WTC11 (cell line): ENCODE data around the gene FCRLB. TPM values are rescaled to one million over a fixed set of nuclear protein-coding genes. Genes with fewer than 3 reads are reported as not detected.

ENCODE experiments used
- ATAC-seq: fragments of 200-7000 bp; cut with Tn5 transposase; 2 replicates; pipeline ENCODE4 v1.10.0; 2021; ENCODE audit warnings: mild to moderate bottlenecking, moderate library complexity
- CTCF ChIA-PET: fragments of 300-600 bp; sonication (Branson Sonifier 250); formaldehyde crosslinking; loops from one replicate; lab custom pipeline; 2021; ENCODE audit warnings: antibody characterized with exemption; lab: Charles Lee
- POLR2A ChIA-PET: fragments of 350-600 bp; sonication (Branson Sonifier 250); formaldehyde crosslinking; loops from one replicate; lab custom pipeline; 2021; ENCODE audit warnings: antibody characterized with exemption; lab: Charles Lee
- DNase-seq: peaks from one replicate; pipeline ENCODE4 v3.0.0; 2021; ENCODE audit warnings: low spot score
- H3K27ac Mint-ChIP-seq: 2 replicates; pipeline ENCODE4 v1.8.0; 2021; ENCODE audit warnings: mixed read lengths
- H3K27me3 Mint-ChIP-seq: 2 replicates; pipeline ENCODE4 v1.8.0; 2021; ENCODE audit warnings: low read depth, mild to moderate bottlenecking, moderate library complexity, mixed read lengths
- H3K36me3 Mint-ChIP-seq: 2 replicates; pipeline ENCODE4 v1.8.0; 2021; ENCODE audit warnings: mixed read lengths
- H3K4me1 Mint-ChIP-seq: 2 replicates; pipeline ENCODE4 v1.8.0; 2022; ENCODE audit warnings: mixed read lengths
- H3K4me3 Mint-ChIP-seq: 2 replicates; pipeline ENCODE4 v1.8.0; 2021; ENCODE audit warnings: mild to moderate bottlenecking, moderate library complexity, mixed read lengths
- H3K9me3 Mint-ChIP-seq: 2 replicates; pipeline ENCODE4 v1.8.0; 2021; ENCODE audit warnings: mixed read lengths
- AR ChIP-seq: fragments of 250-450 bp; sonication (Bioruptor Pico); IDR thresholded peaks from 2 replicates; pipeline ENCODE4 v1.9.0; 2021; ENCODE audit warnings: mild to moderate bottlenecking
- ATF2 ChIP-seq: sonication (generic); formaldehyde crosslinking; IDR thresholded peaks from 2 replicates; pipeline ENCODE4 v1.8.1; 2022; ENCODE audit warnings: low read depth, missing genetic modification reagents, borderline replicate concordance
- CBFB ChIP-seq: sonication (generic); formaldehyde crosslinking; IDR thresholded peaks from 2 replicates; pipeline ENCODE4 v1.8.1; 2022; ENCODE audit warnings: mild to moderate bottlenecking, low read depth, missing genetic modification reagents
- E2F4 ChIP-seq: sonication (generic); formaldehyde crosslinking; IDR thresholded peaks from 2 replicates; pipeline ENCODE4 v1.8.1; 2022; ENCODE audit warnings: low read depth, mild to moderate bottlenecking, moderate library complexity, missing genetic modification reagents, borderline replicate concordance
- ELF4 ChIP-seq: sonication (generic); formaldehyde crosslinking; IDR thresholded peaks from 2 replicates; pipeline ENCODE4 v1.8.1; 2022; ENCODE audit warnings: low read depth, mild to moderate bottlenecking, moderate library complexity, missing genetic modification reagents
- GRHL2 ChIP-seq: fragments of 250-450 bp; sonication (Bioruptor Pico); IDR thresholded peaks from 2 replicates; pipeline ENCODE4 v1.8.0; 2022; ENCODE audit warnings: mild to moderate bottlenecking, moderate library complexity; ENCODE audit not compliant: insufficient replicate concordance, severe bottlenecking
- GTF2I ChIP-seq: fragments of 250-450 bp; sonication (Bioruptor Pico); conservative IDR thresholded peaks from 2 replicates; pipeline ENCODE4 v1.4.0; 2021; ENCODE audit warnings: mild to moderate bottlenecking
- IRF2 ChIP-seq: sonication (generic); formaldehyde crosslinking; IDR thresholded peaks from 2 replicates; pipeline ENCODE4 v1.8.0; 2022; ENCODE audit warnings: low read depth, missing genetic modification reagents, borderline replicate concordance
- MAX ChIP-seq: sonication (generic); formaldehyde crosslinking; IDR thresholded peaks from 2 replicates; pipeline ENCODE4 v1.8.0; 2022; ENCODE audit warnings: mild to moderate bottlenecking, missing genetic modification reagents
- MXD4 ChIP-seq: fragments of 250-450 bp; sonication (Bioruptor Pico); IDR thresholded peaks from 2 replicates; pipeline ENCODE4 v1.8.0; 2021; ENCODE audit warnings: mild to moderate bottlenecking, moderate library complexity, borderline replicate concordance
- NFE2L1 ChIP-seq: sonication (generic); formaldehyde crosslinking; IDR thresholded peaks from 2 replicates; pipeline ENCODE4 v1.8.1; 2023; ENCODE audit warnings: missing genetic modification reagents
- NR1H2 ChIP-seq: sonication (generic); formaldehyde crosslinking; IDR thresholded peaks from 2 replicates; pipeline ENCODE4 v1.9.0; 2021; ENCODE audit warnings: mild to moderate bottlenecking, moderate library complexity, missing genetic modification reagents
- OVOL2 ChIP-seq: fragments of 250-450 bp; sonication (Bioruptor Pico); IDR thresholded peaks from 2 replicates; pipeline ENCODE4 v1.9.0; 2021; ENCODE audit warnings: mild to moderate bottlenecking, borderline replicate concordance
- PREB ChIP-seq: sonication (generic); formaldehyde crosslinking; IDR thresholded peaks from 2 replicates; pipeline ENCODE4 v1.8.1; 2022; ENCODE audit warnings: mild to moderate bottlenecking, missing genetic modification reagents, moderate library complexity, borderline replicate concordance
- PRRX2 ChIP-seq: fragments of 250-450 bp; sonication (Bioruptor Pico); IDR thresholded peaks from 2 replicates; pipeline ENCODE4 v1.8.0; 2021; ENCODE audit warnings: mild to moderate bottlenecking
- TCF7 ChIP-seq: sonication (generic); formaldehyde crosslinking; IDR thresholded peaks from 2 replicates; pipeline ENCODE4 v1.8.0; 2022; ENCODE audit warnings: mild to moderate bottlenecking, low read depth, missing genetic modification reagents, moderate library complexity
- ZNF219 ChIP-seq: sonication (generic); formaldehyde crosslinking; IDR thresholded peaks from 2 replicates; pipeline ENCODE4 v1.8.0; 2023; ENCODE audit warnings: missing genetic modification reagents, mild to moderate bottlenecking, borderline replicate concordance
- total RNA-seq: library from RNA; stranded (reverse); gene quantifications from 3 replicates; pipeline ENCODE4 v1.2.3, GENCODE V29; 2021

The FCRLB gene
- total RNA-seq, 1 experiment from 2014 or later = 0.37 TPM

- TF ChIP-seq IRF2 (CRISPR knock-in tag) = no peak
- TF ChIP-seq, all 79 proteins: peak for 0
These were observed 42.8 kb upstream of the FCRLB start (continued) for GRCh38 chr1:161678500-161678899.

- Mint-ChIP-seq H3K27me3 (no peaks in the 10 kb centered on the region), H3K9me3 (no peaks in the 10 kb centered on the region), H3K27ac (no peak overlapping the region), H3K4me3 (no peak overlapping the region), H3K4me1 (peaks cover 7% of the 10 kb centered on the region), H3K36me3 (no peaks in the 10 kb centered on the region)
- POLR2A ChIA-PET = no interaction called here
- DNase-seq = no peak
- ATAC-seq = no peak
- CTCF ChIA-PET = no interaction called here
- TF ChIP-seq AR = no peak
- no peak for TF ChIP-seq PRRX2 (CRISPR knock-in tag)
- TF ChIP-seq ZNF219 (CRISPR knock-in tag) = no peak
- TF ChIP-seq MAX (CRISPR knock-in tag) = no peak
- TF ChIP-seq GTF2I (CRISPR knock-in tag) = no peak
- no peak for TF ChIP-seq NR1H2 (CRISPR knock-in tag)
- no peak for TF ChIP-seq CBFB (CRISPR knock-in tag)
These were observed 39.5 kb upstream of the FCRLB start for GRCh38 chr1:161681879-161682278.

GRCh38 chr1:161688946-161689345 is 32.4 kb upstream of the FCRLB start:
- no peak overlapping the region for H3K27ac Mint-ChIP-seq
- ChIA-PET CTCF (no interaction called here), POLR2A (no interaction called here)
- DNase-seq = no peak
- ATAC-seq = no peak
- peaks cover 5% of the 10 kb centered on the region for H3K27me3 Mint-ChIP-seq
- H3K36me3 Mint-ChIP-seq = no peaks in the 10 kb centered on the region
- H3K9me3 Mint-ChIP-seq = no peaks in the 10 kb centered on the region
- H3K4me3 Mint-ChIP-seq = no peak overlapping the region
- no peaks in the 10 kb centered on the region for H3K4me1 Mint-ChIP-seq
- TF ChIP-seq MXD4 = no peak
- TF ChIP-seq E2F4 (CRISPR knock-in tag) = no peak
- no peak for TF ChIP-seq ATF2 (CRISPR knock-in tag)
- TF ChIP-seq GRHL2 (CRISPR knock-in tag) = no peak
- no peak for TF ChIP-seq PREB (CRISPR knock-in tag)
- no peak for TF ChIP-seq TCF7 (CRISPR knock-in tag)
- TF ChIP-seq OVOL2 (CRISPR knock-in tag) = no peak
- TF ChIP-seq NFE2L1 = no peak
- TF ChIP-seq ELF4 (CRISPR knock-in tag) = no peak
- no peak for TF ChIP-seq ZNF219 (CRISPR knock-in tag)
- no peak for TF ChIP-seq GTF2I (CRISPR knock-in tag)
